Adrenal gland (tissue), 5 donors: Measurements from ENCODE around the gene AMDHD2.

ENCODE experiments used
- POLR2A ChIP-seq, 2 donors: fragments of 450-650 bp; IDR thresholded peaks; one replicate each; pipeline ENCODE4 v1.6.1; 2017; ENCODE audit warnings: antibody characterized with exemption in 2 of 2, mild to moderate bottlenecking in 2 of 2, moderate library complexity in 1 of 2
- TF ChIP-seq, protein P1 (sequence below), 6 experiments: fragments of 450-650 bp in 4 of 6; fragments of 200-600 bp in 2 of 6; sonication (generic) in 1 of 6; IDR thresholded peaks; 1 replicate in 5 of 6; 2 replicates in 1 of 6; pipeline versions ENCODE4 v1.5.1 to v1.8.0; 2016 to 2021; ENCODE audit warnings: antibody characterized with exemption in 6 of 6, mild to moderate bottlenecking in 2 of 6, moderate library complexity in 1 of 6
- donor health status: DM: no; HTN: no; CAD: no.

DNA sequence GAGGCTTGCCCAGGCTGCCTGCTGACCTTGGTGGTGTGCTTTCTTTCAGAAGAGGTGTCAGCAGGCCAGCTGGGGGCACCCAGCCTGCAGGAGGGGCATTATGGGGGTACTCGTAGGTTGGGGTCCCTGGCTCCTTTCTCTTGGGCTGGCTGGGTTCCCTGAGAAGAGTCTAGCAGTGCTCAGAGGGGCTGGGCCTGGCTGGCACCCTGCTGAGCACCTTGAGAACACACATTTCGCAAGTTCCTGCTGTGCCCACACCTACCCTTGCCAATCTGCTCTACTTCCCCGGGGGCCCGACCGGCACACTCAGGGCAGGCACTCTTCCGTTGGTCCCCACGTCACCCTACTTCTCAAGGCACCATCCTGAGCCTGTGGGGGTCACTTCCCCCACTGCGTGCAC is 6.0 kb downstream of the AMDHD2 start:
- TF ChIP-seq, protein P1, sequence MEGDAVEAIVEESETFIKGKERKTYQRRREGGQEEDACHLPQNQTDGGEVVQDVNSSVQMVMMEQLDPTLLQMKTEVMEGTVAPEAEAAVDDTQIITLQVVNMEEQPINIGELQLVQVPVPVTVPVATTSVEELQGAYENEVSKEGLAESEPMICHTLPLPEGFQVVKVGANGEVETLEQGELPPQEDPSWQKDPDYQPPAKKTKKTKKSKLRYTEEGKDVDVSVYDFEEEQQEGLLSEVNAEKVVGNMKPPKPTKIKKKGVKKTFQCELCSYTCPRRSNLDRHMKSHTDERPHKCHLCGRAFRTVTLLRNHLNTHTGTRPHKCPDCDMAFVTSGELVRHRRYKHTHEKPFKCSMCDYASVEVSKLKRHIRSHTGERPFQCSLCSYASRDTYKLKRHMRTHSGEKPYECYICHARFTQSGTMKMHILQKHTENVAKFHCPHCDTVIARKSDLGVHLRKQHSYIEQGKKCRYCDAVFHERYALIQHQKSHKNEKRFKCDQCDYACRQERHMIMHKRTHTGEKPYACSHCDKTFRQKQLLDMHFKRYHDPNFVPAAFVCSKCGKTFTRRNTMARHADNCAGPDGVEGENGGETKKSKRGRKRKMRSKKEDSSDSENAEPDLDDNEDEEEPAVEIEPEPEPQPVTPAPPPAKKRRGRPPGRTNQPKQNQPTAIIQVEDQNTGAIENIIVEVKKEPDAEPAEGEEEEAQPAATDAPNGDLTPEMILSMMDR (IDR thresholded peaks at IDR 0.05), result no peak
- TF ChIP-seq POLR2A (IDR thresholded peaks at IDR 0.05), result no peak
